Lower leg skin (tissue), 3 donors: ENCODE results near the gene KCNK15.

Source experiments
- POLR2A ChIP-seq, 2 donors: fragments of 450-650 bp; IDR thresholded peaks; one replicate each; pipeline ENCODE4 v1.6.1; 2016 to 2017; ENCODE audit warnings: antibody characterized with exemption in 2 of 2, mild to moderate bottlenecking in 1 of 2, moderate library complexity in 1 of 2
- TF ChIP-seq, protein P1 (sequence below), 3 donors: fragments of 450-650 bp; IDR thresholded peaks; one replicate each; pipeline ENCODE4 v1.5.1; 2016; ENCODE audit warnings: antibody characterized with exemption in 3 of 3, mild to moderate bottlenecking in 3 of 3, moderate library complexity in 2 of 3

DNA sequence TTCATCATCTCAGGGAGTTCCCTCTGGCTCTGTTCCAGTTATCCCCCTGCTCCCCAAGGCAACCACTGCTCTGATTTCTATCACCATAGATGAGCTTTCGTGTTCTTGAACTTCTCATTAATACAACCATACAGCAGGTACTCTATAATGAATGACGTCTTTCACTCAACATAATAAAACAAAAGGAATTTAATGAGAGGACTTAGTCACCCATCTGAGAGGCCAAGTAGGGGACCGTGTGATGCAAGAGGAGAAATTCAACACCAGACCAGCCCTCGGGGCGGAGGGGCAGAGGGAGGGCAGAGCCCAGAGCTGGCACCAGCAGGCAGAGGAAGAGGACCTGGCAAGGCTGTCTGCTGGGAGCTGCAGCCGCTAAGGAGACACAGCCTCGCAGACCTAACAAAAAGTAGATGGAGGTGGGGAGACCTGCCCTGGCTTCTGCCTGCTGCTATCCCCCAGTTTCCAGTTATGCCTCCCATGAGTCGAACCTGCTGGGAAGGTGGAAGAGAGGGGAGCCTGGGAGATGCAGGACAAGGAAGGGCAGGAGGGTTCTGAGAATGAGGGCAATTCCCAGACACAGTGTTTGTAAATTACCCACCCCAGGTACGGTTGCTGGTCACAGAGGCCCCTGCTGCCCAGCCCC is 16.7 kb upstream of the KCNK15 start:
- TF ChIP-seq, protein P1, sequence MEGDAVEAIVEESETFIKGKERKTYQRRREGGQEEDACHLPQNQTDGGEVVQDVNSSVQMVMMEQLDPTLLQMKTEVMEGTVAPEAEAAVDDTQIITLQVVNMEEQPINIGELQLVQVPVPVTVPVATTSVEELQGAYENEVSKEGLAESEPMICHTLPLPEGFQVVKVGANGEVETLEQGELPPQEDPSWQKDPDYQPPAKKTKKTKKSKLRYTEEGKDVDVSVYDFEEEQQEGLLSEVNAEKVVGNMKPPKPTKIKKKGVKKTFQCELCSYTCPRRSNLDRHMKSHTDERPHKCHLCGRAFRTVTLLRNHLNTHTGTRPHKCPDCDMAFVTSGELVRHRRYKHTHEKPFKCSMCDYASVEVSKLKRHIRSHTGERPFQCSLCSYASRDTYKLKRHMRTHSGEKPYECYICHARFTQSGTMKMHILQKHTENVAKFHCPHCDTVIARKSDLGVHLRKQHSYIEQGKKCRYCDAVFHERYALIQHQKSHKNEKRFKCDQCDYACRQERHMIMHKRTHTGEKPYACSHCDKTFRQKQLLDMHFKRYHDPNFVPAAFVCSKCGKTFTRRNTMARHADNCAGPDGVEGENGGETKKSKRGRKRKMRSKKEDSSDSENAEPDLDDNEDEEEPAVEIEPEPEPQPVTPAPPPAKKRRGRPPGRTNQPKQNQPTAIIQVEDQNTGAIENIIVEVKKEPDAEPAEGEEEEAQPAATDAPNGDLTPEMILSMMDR (IDR thresholded peaks at IDR 0.05): no peak
- TF ChIP-seq POLR2A (IDR thresholded peaks at IDR 0.05): no peak
